ENCODE data around the gene GAS7. TPM values are rescaled to one million over a fixed set of nuclear protein-coding genes. Genes with fewer than 3 reads are reported as not detected.

GAS7 gene
- polyA plus RNA-seq, 1 donor (not counting 4 experiments of a cell fraction or from before 2014, with no cell fraction given): 0.10 TPM

DNA sequence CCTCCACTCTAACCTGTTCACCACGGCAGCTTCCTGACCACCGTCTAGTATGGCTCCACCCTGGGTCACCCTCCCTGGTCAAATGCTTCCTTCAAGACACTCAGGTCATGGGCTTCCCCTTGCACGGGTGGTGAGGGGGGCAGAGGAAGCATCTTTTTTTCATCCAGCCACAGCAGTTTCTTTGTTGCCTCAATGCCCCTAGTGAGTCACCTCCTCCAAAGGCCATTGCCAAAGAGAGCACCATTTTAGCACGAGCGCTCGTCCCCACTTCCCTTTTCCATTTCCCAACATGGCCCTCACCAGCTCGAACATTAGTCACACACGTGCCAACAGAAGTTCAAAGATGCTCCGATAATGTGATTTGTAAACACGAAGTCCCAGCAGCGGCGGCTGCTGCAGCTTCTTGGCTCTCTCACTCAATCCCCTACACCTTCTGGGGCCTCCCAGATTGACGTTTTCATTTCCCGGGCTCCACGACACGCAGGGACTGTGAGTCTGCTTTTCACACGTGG lies 134.6 kb downstream of the GAS7 start:
- dilution Hi-C loops (cut with MboI; ENCODE audit: extremely low pct_ligation_motif_present, low sequenced_read_pairs): no loop called here
- Histone ChIP-seq H3K27ac (ENCODE audit: control insufficient read depth, insufficient read depth, low read length) (no peak overlapping the region), H3K27me3 (ENCODE audit: control insufficient read depth, extremely low read depth, insufficient read depth, low read length) (peaks cover 4% of the 10 kb centered on the region), H3K4me1 (ENCODE audit: control insufficient read depth, extremely low read depth, insufficient read depth, low read length) (no peaks in the 10 kb centered on the region), H3K4me2 (ENCODE audit: control insufficient read depth, extremely low read depth, insufficient read depth, low read depth, low read length) (no peak overlapping the region), H3K4me3 (ENCODE audit: control insufficient read depth in 2 of 3, extremely low read depth in 1 of 3, insufficient read depth in 2 of 3, low read depth in 1 of 3, low read length in 3 of 3) (no peak overlapping the region), H3K9ac (ENCODE audit: control insufficient read depth, extremely low read depth, insufficient read depth, low read length) (no peak overlapping the region), H3K9me1 (ENCODE audit: control insufficient read depth, extremely low read depth, insufficient read depth, low read length) (no peaks in the 10 kb centered on the region), H2AFZ (ENCODE audit: control insufficient read depth, low read length) (no peak overlapping the region), H3K36me3 (ENCODE audit: control insufficient read depth in 2 of 2, extremely low read depth in 1 of 2, insufficient read depth in 2 of 2, low read length in 2 of 2) (no peaks in the 10 kb centered on the region), H3K9me3 (ENCODE audit: control insufficient read depth, low read depth, low read length) (no peaks in the 10 kb centered on the region), H4K20me1 (ENCODE audit: control insufficient read depth, extremely low read depth, insufficient read depth, low read length) (no peaks in the 10 kb centered on the region), H3K79me2 (ENCODE audit: control insufficient read depth, insufficient read depth, low read length) (no peaks in the 10 kb centered on the region)
- DNase-seq (ENCODE audit: low read depth, low spot score): no peak
- no peak for TF ChIP-seq EZH2 (IDR thresholded peaks at IDR 0.05; ENCODE audit: low read length)
- TF ChIP-seq, protein P1, sequence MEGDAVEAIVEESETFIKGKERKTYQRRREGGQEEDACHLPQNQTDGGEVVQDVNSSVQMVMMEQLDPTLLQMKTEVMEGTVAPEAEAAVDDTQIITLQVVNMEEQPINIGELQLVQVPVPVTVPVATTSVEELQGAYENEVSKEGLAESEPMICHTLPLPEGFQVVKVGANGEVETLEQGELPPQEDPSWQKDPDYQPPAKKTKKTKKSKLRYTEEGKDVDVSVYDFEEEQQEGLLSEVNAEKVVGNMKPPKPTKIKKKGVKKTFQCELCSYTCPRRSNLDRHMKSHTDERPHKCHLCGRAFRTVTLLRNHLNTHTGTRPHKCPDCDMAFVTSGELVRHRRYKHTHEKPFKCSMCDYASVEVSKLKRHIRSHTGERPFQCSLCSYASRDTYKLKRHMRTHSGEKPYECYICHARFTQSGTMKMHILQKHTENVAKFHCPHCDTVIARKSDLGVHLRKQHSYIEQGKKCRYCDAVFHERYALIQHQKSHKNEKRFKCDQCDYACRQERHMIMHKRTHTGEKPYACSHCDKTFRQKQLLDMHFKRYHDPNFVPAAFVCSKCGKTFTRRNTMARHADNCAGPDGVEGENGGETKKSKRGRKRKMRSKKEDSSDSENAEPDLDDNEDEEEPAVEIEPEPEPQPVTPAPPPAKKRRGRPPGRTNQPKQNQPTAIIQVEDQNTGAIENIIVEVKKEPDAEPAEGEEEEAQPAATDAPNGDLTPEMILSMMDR (optimal IDR thresholded peaks at IDR 0.05 in 1 of 3, IDR thresholded peaks at IDR 0.05 in 1 of 3, conservative IDR thresholded peaks at IDR 0.05 in 1 of 3; ENCODE audit: extremely low read depth in 1 of 3, insufficient read depth in 2 of 3, low read length in 3 of 3): no peak
- no peak for FAIRE-seq

DNA sequence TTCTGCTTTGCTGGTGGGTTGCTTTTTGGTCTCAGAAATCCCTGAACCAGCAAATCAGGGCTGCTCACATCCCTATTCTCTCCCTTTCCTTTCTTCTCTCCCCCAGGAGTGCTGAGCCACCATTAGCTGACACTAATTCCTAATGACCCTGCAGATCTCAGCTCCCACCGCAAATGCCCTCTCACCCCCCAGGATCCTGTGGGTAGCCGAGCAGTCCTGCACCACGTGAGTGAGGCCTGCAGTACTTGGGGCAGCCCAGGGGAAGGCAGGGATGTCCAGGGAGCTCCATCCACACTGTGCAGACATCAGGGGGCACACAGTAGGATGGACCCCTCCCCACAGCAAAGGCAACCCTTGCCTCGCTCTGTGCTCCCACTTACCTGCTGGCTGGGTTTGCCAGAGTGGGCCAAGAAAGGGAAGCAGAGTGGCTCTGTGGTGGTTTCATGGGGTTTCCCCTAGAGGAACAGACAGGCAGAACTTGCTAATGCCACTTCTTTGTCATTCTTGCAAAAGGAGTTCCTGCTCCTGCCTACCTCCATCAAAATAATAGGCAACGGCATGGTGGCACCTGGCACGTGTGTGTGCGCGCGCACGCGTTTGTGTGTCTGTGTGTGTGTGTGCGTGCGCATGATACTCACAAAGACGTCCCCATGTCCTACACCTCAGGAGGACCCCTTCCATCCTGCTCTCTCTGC lies 135.6 kb downstream of the GAS7 start:
- no peak overlapping the region for H3K4me2 ChIP-seq (ENCODE audit: control insufficient read depth, extremely low read depth, insufficient read depth, low read depth, low read length)
- H3K9ac ChIP-seq (ENCODE audit: control insufficient read depth, extremely low read depth, insufficient read depth, low read length): no peak overlapping the region
- DNase-seq (ENCODE audit: low read depth, low spot score) (no peak), FAIRE-seq (no peak)
- no peaks in the 10 kb centered on the region for H3K4me1 ChIP-seq (ENCODE audit: control insufficient read depth, extremely low read depth, insufficient read depth, low read length)
- no peaks in the 10 kb centered on the region for H3K79me2 ChIP-seq (ENCODE audit: control insufficient read depth, insufficient read depth, low read length)
- dilution Hi-C loops (cut with MboI; ENCODE audit: extremely low pct_ligation_motif_present, low sequenced_read_pairs): no loop called here
- H3K4me3 ChIP-seq (ENCODE audit: control insufficient read depth in 2 of 3, extremely low read depth in 1 of 3, insufficient read depth in 2 of 3, low read depth in 1 of 3, low read length in 3 of 3): no peak overlapping the region
- no peaks in the 10 kb centered on the region for H3K9me3 ChIP-seq (ENCODE audit: control insufficient read depth, low read depth, low read length)
- H2AFZ ChIP-seq (ENCODE audit: control insufficient read depth, low read length): no peak overlapping the region
- H3K36me3 ChIP-seq (ENCODE audit: control insufficient read depth in 2 of 2, extremely low read depth in 1 of 2, insufficient read depth in 2 of 2, low read length in 2 of 2): no peaks in the 10 kb centered on the region
- H4K20me1 ChIP-seq (ENCODE audit: control insufficient read depth, extremely low read depth, insufficient read depth, low read length): no peaks in the 10 kb centered on the region
- no peaks in the 10 kb centered on the region for H3K9me1 ChIP-seq (ENCODE audit: control insufficient read depth, extremely low read depth, insufficient read depth, low read length)
- no peak overlapping the region for H3K27ac ChIP-seq (ENCODE audit: control insufficient read depth, insufficient read depth, low read length)
- H3K27me3 ChIP-seq (ENCODE audit: control insufficient read depth, extremely low read depth, insufficient read depth, low read length): peaks cover 4% of the 10 kb centered on the region
- TF ChIP-seq, protein P1 (optimal IDR thresholded peaks at IDR 0.05 in 1 of 3, IDR thresholded peaks at IDR 0.05 in 1 of 3, conservative IDR thresholded peaks at IDR 0.05 in 1 of 3; ENCODE audit: extremely low read depth in 1 of 3, insufficient read depth in 2 of 3, low read length in 3 of 3): no peak
- TF ChIP-seq EZH2 (IDR thresholded peaks at IDR 0.05; ENCODE audit: low read length): no peak

Data from keratinocyte (primary cell).